ENCODE results near the gene CACHD1. TPM values are rescaled to one million over a fixed set of nuclear protein-coding genes. Genes with fewer than 3 reads are reported as not detected.

The CACHD1 gene
- 9.6 and 44.6 TPM in 2 replicates for total RNA-seq (ENCODE audit: low replicate concordance)
- long read RNA-seq, partial matches to known transcripts: 6 of 7 reads
- long read RNA-seq, other reads (novel, unspliced or antisense): 1 of 7 reads

DNA sequence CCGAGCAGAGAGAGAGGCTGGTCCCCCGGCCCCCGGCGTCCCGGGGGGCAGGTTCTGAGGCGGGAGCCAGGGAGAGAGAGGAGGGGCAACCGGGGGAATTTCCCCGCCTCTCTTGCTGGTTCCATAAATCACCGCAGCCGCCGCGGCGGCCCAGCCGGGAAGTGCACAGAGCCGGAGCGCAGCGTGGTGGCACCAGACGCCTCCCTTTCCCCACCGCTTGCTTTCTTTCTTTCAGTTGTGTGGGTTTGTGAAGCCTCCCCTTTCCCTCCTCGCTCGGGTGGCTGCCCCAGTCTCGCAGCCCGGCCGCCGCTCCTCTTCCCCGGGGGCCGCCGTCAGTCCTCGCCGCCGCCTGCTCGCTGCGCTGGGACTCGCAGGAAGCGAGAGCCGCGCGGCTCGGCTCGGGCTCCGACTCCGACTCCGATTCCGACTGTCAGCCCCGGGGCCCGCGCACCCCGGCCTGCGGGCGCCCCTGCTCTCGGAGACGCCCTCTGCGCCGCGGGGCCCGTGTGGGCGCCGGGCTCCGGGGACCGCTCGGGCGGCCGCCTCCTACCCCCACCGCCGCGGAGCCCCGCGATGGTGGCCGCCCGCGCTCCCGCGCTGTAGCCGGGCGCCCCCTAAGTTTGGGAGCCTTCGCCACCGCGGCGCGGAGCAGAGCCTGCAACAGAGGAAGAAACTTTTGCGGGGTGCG, at the start of gene CACHD1:
Gene CACHD1, plus strand, starts transcription at position 153 of the 688 bp plus-strand sequence. CDS start 616 bp downstream, outside the sequence.
- H3K4me1 Mint-ChIP-seq (ENCODE audit: unreplicated experiment): peaks cover 23% of the 10 kb centered on the region
- H3K36me3 Mint-ChIP-seq: no peaks in the 10 kb centered on the region
- H3K27me3 Mint-ChIP-seq: peaks cover 36% of the 10 kb centered on the region
- TF ChIP-seq CTCF (conservative IDR thresholded peaks at IDR 0.05): peak; percentile 31
- peak within 1 kb of the TSS; percentile 57 for H3K27ac Mint-ChIP-seq
- DNase-seq (ENCODE audit: extremely low spot score, unreplicated experiment): peak; percentile 86
- H3K4me3 Mint-ChIP-seq: peak within 1 kb of the TSS; percentile 97
- no peaks in the 10 kb centered on the region for H3K9me3 Mint-ChIP-seq

DNA sequence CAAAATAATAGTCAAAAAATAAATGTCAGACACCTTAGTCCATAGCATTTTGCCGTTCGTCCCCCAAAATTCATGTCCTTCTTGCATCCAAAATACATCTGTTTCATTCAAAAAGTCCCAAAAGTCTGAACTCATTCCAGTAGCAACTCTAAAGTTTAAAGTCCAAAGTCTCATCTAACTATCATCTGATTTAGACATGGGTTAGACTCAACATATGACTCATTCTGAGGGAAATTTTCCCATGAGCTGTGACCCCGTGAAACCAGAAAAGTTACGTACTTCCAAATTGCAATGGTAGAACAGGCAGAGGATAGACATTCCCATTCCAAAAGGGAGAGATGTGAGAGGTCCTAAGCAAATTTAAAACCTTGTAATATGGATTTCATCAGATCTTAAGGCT, 48.6 kb upstream of the CACHD1 start:
- Mint-ChIP-seq H3K27me3 (no peaks in the 10 kb centered on the region), H3K27ac (no peak overlapping the region), H3K36me3 (no peaks in the 10 kb centered on the region), H3K4me1 (ENCODE audit: unreplicated experiment) (no peaks in the 10 kb centered on the region), H3K4me3 (no peak overlapping the region), H3K9me3 (peaks cover 8% of the 10 kb centered on the region)
- DNase-seq (ENCODE audit: extremely low spot score, unreplicated experiment): no peak
- no peak for TF ChIP-seq CTCF (conservative IDR thresholded peaks at IDR 0.05)

DNA sequence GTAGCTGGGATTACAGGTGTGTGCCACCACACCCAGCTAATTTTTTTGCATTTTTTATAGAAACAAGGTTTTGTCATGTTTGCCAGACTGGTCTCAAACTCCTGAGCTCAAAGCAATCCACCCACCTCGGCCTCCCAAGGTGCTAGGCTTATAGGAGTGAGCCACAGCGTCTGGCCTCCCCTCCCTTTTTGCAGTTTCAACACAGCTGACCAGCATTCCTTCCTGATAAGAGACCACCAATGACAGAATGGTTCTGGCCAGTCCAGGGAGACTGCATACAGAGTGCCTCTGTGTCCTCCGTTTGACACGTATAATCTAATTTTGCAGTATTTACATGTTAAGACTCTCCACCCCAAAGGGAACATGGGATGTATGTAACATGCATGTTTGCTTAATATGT, 46.4 kb upstream of the CACHD1 start:
- Mint-ChIP-seq H3K36me3 (no peaks in the 10 kb centered on the region), H3K27ac (no peak overlapping the region), H3K4me3 (no peak overlapping the region), H3K27me3 (no peaks in the 10 kb centered on the region), H3K9me3 (peaks cover 8% of the 10 kb centered on the region), H3K4me1 (ENCODE audit: unreplicated experiment) (no peaks in the 10 kb centered on the region)
- DNase-seq (ENCODE audit: extremely low spot score, unreplicated experiment): no peak
- TF ChIP-seq CTCF (conservative IDR thresholded peaks at IDR 0.05): no peak

DNA sequence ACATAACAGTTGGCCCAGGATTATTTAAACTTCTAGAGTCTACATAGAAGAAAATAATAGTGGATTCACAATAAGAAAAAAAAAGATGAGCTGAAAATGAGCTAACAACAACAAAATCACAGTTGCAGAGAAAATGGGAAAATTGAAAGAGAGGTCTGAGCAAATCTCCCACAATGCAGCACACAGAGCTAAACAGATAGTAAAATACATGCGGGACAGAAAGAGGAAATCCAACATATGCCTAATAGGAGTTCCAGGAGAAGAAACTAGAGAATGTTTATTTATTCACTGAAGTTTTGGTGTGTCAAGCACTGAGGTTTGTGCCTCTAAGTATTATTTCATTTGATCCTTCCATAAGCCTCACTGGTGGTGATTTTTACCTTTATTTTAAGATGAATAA, 45.5 kb upstream of the CACHD1 start:
- Mint-ChIP-seq H3K4me1 (ENCODE audit: unreplicated experiment) (no peaks in the 10 kb centered on the region), H3K9me3 (peaks cover 8% of the 10 kb centered on the region), H3K27me3 (no peaks in the 10 kb centered on the region), H3K27ac (no peak overlapping the region), H3K36me3 (no peaks in the 10 kb centered on the region), H3K4me3 (no peak overlapping the region)
- no peak for DNase-seq (ENCODE audit: extremely low spot score, unreplicated experiment)
- TF ChIP-seq CTCF (conservative IDR thresholded peaks at IDR 0.05): no peak

DNA sequence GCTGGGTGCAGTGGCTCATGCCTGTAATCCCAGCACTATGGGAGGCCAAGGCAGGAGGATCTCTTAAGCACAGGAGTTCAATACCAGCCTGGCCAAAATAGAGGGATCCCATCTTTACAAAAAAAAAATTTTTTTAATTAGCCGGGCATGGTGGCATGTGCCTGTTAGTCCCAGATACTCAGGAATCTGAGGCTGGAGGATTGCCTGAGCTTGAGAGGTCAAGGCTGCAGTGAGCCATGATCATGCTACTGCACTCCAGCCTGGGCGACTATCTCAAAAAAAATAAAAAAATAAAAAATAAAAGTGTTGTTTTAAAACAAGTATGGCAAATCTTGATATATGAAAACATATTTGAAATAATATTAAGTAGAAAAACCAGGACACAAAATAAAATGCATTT, 44.4 kb upstream of the CACHD1 start:
- Mint-ChIP-seq H3K4me3 (no peak overlapping the region), H3K4me1 (ENCODE audit: unreplicated experiment) (no peaks in the 10 kb centered on the region), H3K27ac (no peak overlapping the region), H3K36me3 (no peaks in the 10 kb centered on the region), H3K27me3 (no peaks in the 10 kb centered on the region), H3K9me3 (peaks cover 8% of the 10 kb centered on the region)
- no peak for DNase-seq (ENCODE audit: extremely low spot score, unreplicated experiment)
- no peak for TF ChIP-seq CTCF (conservative IDR thresholded peaks at IDR 0.05)
